H1 (cell line): ENCODE results near the gene MANBA. TPM values are rescaled to one million over a fixed set of nuclear protein-coding genes. Genes with fewer than 3 reads are reported as not detected.

Source experiments
- CTCF ChIA-PET: fragments of 300-600 bp; sonication (Branson Sonifier 250); formaldehyde crosslinking; loops from one replicate; lab custom pipeline; 2021; ENCODE audit not compliant: partially characterized antibody; lab: Charles Lee
- POLR2A ChIA-PET: fragments of 300-600 bp; sonication (Branson Sonifier 250); formaldehyde crosslinking; loops from one replicate; lab custom pipeline; 2021; ENCODE audit warnings: inconsistent platforms; ENCODE audit not compliant: partially characterized antibody; lab: Charles Lee
- DNase-seq, 2 experiments: peaks; one replicate each; pipeline versions ENCODE4 v3.0.0 to v3.0.0-alpha.2; 2010 to 2022; ENCODE audit warnings: low spot score in 2 of 2, low read depth in 1 of 2, mixed read lengths in 1 of 2
- FAIRE-seq: peaks from 2 replicates; lab custom pipeline; 2011; peaks lifted over from hg19 to GRCh38; lab: Jason Lieb, UNC
- H2AFZ ChIP-seq: 2 replicates; pipeline ENCODE4 v1.8.1; 2012; ENCODE audit warnings: low read length, inconsistent platforms
- H2AK5ac ChIP-seq: 2 replicates; pipeline ENCODE4 v1.6.1; 2013; ENCODE audit warnings: low read depth, low read length
- H2BK120ac ChIP-seq: replicated peaks from 2 replicates; pipeline ENCODE3; 2013; ENCODE audit warnings: low read depth, low read length, inconsistent platforms
- H2BK12ac ChIP-seq: 2 replicates; pipeline ENCODE4 v1.6.1; 2013; ENCODE audit warnings: low read depth, low read length
- H2BK15ac ChIP-seq: 2 replicates; pipeline ENCODE4 v1.6.1; 2013; ENCODE audit warnings: low read length
- H2BK20ac ChIP-seq: 2 replicates; pipeline ENCODE4 v1.6.1; 2013; ENCODE audit warnings: low read length
- H2BK5ac ChIP-seq: 2 replicates; pipeline ENCODE4 v1.6.1; 2013; ENCODE audit warnings: low read depth, low read length
- H3K14ac ChIP-seq: 2 replicates; pipeline ENCODE4 v1.6.1; 2013; ENCODE audit warnings: inconsistent platforms; ENCODE audit not compliant: insufficient read length
- H3K18ac ChIP-seq: 2 replicates; pipeline ENCODE4 v1.6.1; 2013; ENCODE audit warnings: low read length; ENCODE audit errors: extremely low read depth
- H3K23ac ChIP-seq: 2 replicates; pipeline ENCODE4 v1.6.1; 2013; ENCODE audit warnings: inconsistent platforms; ENCODE audit not compliant: insufficient read length
- H3K23me2 ChIP-seq: 2 replicates; pipeline ENCODE4 v1.6.1; 2013; ENCODE audit warnings: low read depth, low read length
- H3K27ac ChIP-seq: 2 replicates; pipeline ENCODE4 v1.6.1; 2011; ENCODE audit warnings: low read depth, low read length, inconsistent platforms
- H3K27me3 ChIP-seq, 4 experiments: replicated peaks in 1 of 4; 1 replicate in 1 of 4; 2 replicates in 3 of 4; pipeline versions ENCODE4 v1.6.1 to v1.8.1; 2011 to 2013; ENCODE audit warnings: low read length in 3 of 4, mild to moderate bottlenecking in 3 of 4, inconsistent platforms in 2 of 4, mixed read lengths in 2 of 4, moderate library complexity in 1 of 4; ENCODE audit not compliant: control insufficient read depth in 3 of 4, insufficient read depth in 3 of 4; ENCODE audit errors: extremely low read depth in 1 of 4
- H3K36me3 ChIP-seq, 4 experiments: 2 replicates each; pipeline versions ENCODE4 v1.6.1 to v1.8.1; 2011 to 2013; ENCODE audit warnings: mild to moderate bottlenecking in 4 of 4, low read length in 3 of 4, moderate library complexity in 2 of 4, control low read depth in 1 of 4, inconsistent platforms in 1 of 4; ENCODE audit not compliant: insufficient read depth in 4 of 4, control insufficient read depth in 2 of 4
- H3K4ac ChIP-seq: replicated peaks from 2 replicates; pipeline ENCODE3; 2013; ENCODE audit warnings: low read length, low read depth, mixed read lengths, inconsistent platforms; ENCODE audit not compliant: insufficient read length
- H3K4me1 ChIP-seq, 4 experiments: replicated peaks in 1 of 4; 1 replicate in 1 of 4; 2 replicates in 3 of 4; pipeline versions ENCODE4 v1.6.1 to v1.8.1; 2011 to 2013; ENCODE audit warnings: low read length in 3 of 4, inconsistent platforms in 2 of 4, mixed read lengths in 1 of 4; ENCODE audit not compliant: insufficient read depth in 4 of 4, control insufficient read depth in 3 of 4
- H3K4me2 ChIP-seq, 2 experiments: 2 replicates each; pipeline versions ENCODE4 v1.6.1 to v1.8.1; 2011 to 2013; ENCODE audit warnings: low read depth in 2 of 2, low read length in 2 of 2, control low read depth in 1 of 2, inconsistent platforms in 1 of 2, mild to moderate bottlenecking in 1 of 2; ENCODE audit not compliant: insufficient read depth in 1 of 2
- H3K4me3 ChIP-seq, 4 experiments: fragments of 200-600, 300-600 bp in 1 of 4; sonication (generic), shearing (Covaris generic), sonication (Bioruptor Twin) in 1 of 4; 2 replicates each; pipeline versions ENCODE4 v1.5.1 to v1.8.1; 2011 to 2016; ENCODE audit warnings: low read length in 4 of 4, low read depth in 3 of 4, control low read depth in 2 of 4, inconsistent platforms in 2 of 4, mild to moderate bottlenecking in 2 of 4, mixed read lengths in 1 of 4, moderate library complexity in 1 of 4; ENCODE audit not compliant: insufficient read depth in 2 of 4; ENCODE audit errors: extremely low read depth in 1 of 4
- H3K56ac ChIP-seq: replicated peaks from 2 replicates; pipeline ENCODE3; 2013; ENCODE audit warnings: low read depth, mild to moderate bottlenecking, mixed read lengths, low read length, inconsistent platforms; ENCODE audit not compliant: insufficient read length
- H3K79me1 ChIP-seq: 2 replicates; pipeline ENCODE4 v1.6.1; 2013; ENCODE audit warnings: low read depth, low read length, control low read depth
- H3K79me2 ChIP-seq, 2 experiments: 2 replicates each; pipeline versions ENCODE4 v1.6.1 to v1.8.1; 2012 to 2013; ENCODE audit warnings: low read length in 2 of 2, mild to moderate bottlenecking in 2 of 2, inconsistent platforms in 1 of 2; ENCODE audit not compliant: insufficient read depth in 2 of 2, control insufficient read depth in 1 of 2
- H3K9ac ChIP-seq, 4 experiments: replicated peaks in 1 of 4; 1 replicate in 1 of 4; 2 replicates in 3 of 4; pipeline versions ENCODE4 v1.6.1 to v1.8.1; 2011 to 2013; ENCODE audit warnings: low read depth in 3 of 4, low read length in 3 of 4, control low read depth in 2 of 4, mild to moderate bottlenecking in 2 of 4, moderate library complexity in 2 of 4, inconsistent platforms in 1 of 4; ENCODE audit errors: extremely low read depth in 1 of 4
- H3K9me3 ChIP-seq, 2 experiments: 2 replicates each; pipeline versions ENCODE4 v1.6.1 to v1.8.1; 2012 to 2013; ENCODE audit warnings: mild to moderate bottlenecking in 2 of 2, moderate library complexity in 2 of 2, control low read depth in 1 of 2, inconsistent platforms in 1 of 2, low read depth in 1 of 2, low read length in 1 of 2, mixed read lengths in 1 of 2; ENCODE audit not compliant: insufficient read depth in 2 of 2
- H4K20me1 ChIP-seq, 2 experiments: replicated peaks in 1 of 2; 2 replicates each; pipeline versions ENCODE3 to v1.8.1; 2011 to 2013; ENCODE audit warnings: inconsistent platforms in 2 of 2, low read length in 2 of 2, mild to moderate bottlenecking in 1 of 2; ENCODE audit not compliant: insufficient read depth in 2 of 2, control insufficient read depth in 1 of 2
- H4K5ac ChIP-seq: 2 replicates; pipeline ENCODE4 v1.6.1; 2013; ENCODE audit warnings: low read length, low read depth, mixed read lengths, inconsistent platforms; ENCODE audit not compliant: insufficient read length
- H4K8ac ChIP-seq: 2 replicates; pipeline ENCODE4 v1.8.0; 2013; ENCODE audit warnings: mild to moderate bottlenecking, moderate library complexity, low read length, inconsistent platforms; ENCODE audit not compliant: insufficient read depth; ENCODE audit errors: extremely low read depth
- H4K91ac ChIP-seq: replicated peaks from 2 replicates; pipeline ENCODE3; 2013; ENCODE audit warnings: low read length, mixed read lengths, inconsistent platforms; ENCODE audit not compliant: insufficient read length
- BACH1 ChIP-seq: IDR thresholded peaks from 2 replicates; pipeline ENCODE4 v1.6.1; 2012; ENCODE audit warnings: low read length, improper control_type of control experiment
- CBX8 ChIP-seq: fragments of 300-800, 300-1000 bp; sonication (generic); IDR thresholded peaks from 2 replicates; pipeline ENCODE4 v1.7.1; 2016; ENCODE audit warnings: low read depth, low read length, borderline replicate concordance
- NANOG ChIP-seq: IDR thresholded peaks from 2 replicates; pipeline ENCODE4 v1.6.1; 2011; ENCODE audit warnings: low read length, low read depth, mild to moderate bottlenecking, inconsistent platforms; ENCODE audit not compliant: insufficient read depth, poor library complexity, severe bottlenecking
- SIX5 ChIP-seq: IDR thresholded peaks from 2 replicates; pipeline ENCODE4 v1.6.1; 2011; ENCODE audit warnings: mild to moderate bottlenecking, low read depth, low read length
- SUZ12 ChIP-seq: fragments of 200-600 bp; sonication (generic); IDR thresholded peaks from 2 replicates; pipeline ENCODE4 v1.6.1; 2012; ENCODE audit warnings: mild to moderate bottlenecking, inconsistent platforms, low read length, moderate library complexity, mixed read lengths
- WGBS, 2 experiments: shearing (Covaris generic) in 1 of 2; methylation state at CpG; one replicate each; pipeline versions ENCODE4 v1.1.6 to v1.1.7; 2013 to 2015; ENCODE audit warnings: low lambda C conversion rate in 2 of 2, mixed read lengths in 2 of 2, inconsistent platforms in 1 of 2, low coverage in 1 of 2, missing lambda C conversion rate in 1 of 2; ENCODE audit not compliant: insufficient replicate concordance in 2 of 2, insufficient coverage in 1 of 2, insufficient read length in 1 of 2; ENCODE audit errors: extremely low coverage in 1 of 2, missing lambda C conversion rate in 1 of 2; 5-methylcytosine and 5-hydroxymethylcytosine counted together
- polyA plus RNA-seq, 7 experiments: library from polyadenylated mRNA; depleted of rRNA in 3 of 7; stranded (reverse) in 5 of 7; unstranded in 2 of 7; fragments of >200 nt in 5 of 7; fragments of 200-250 nt in 2 of 7; gene quantifications; 1 replicate in 5 of 7; 2 replicates in 1 of 7; 4 replicates in 1 of 7; pipeline versions ENCODE4 v1.2.1 to v1.2.3, GENCODE V29; 2011 to 2013; ENCODE audit warnings: missing spikeins in 2 of 7, mixed read lengths in 2 of 7
- total RNA-seq: library from RNA; stranded (reverse); fragmentation: NEBNext Ultra II Directional; extraction: Animal tissue kit (Norgen Biotek cat#: 25700); gene quantifications from 2 replicates; pipeline ENCODE4 v1.2.1, GENCODE V29; 2021

The MANBA gene
- total and polyA plus RNA-seq, 2 of the 8 experiments (the other 6 are each of a cell fraction or from before 2014, with no cell fraction given): 22.9 to 27.8 TPM

GRCh38 chr4:102778720-102779119 is 18.0 kb upstream of the MANBA start:
- no peak overlapping the region for H2BK5ac ChIP-seq
- H3K23me2 ChIP-seq: no peaks in the 10 kb centered on the region
- H3K79me1 ChIP-seq: no peaks in the 10 kb centered on the region
- no peak overlapping the region for H3K23ac ChIP-seq
- no peak overlapping the region for H3K9ac ChIP-seq
- H2AFZ ChIP-seq: peak overlapping the region; percentile 54
- POLR2A ChIA-PET: interaction anchor here (0.8 to 4.7 kb wide), 4 partner anchors 12 to 49 kb away, joined by 4 to 31 read pairs (median 7); partner anchors contain the start of gene UBE2D3
- no peak overlapping the region for H3K14ac ChIP-seq
- no peak overlapping the region for H2BK120ac ChIP-seq
- H4K20me1 ChIP-seq: no peaks in the 10 kb centered on the region
- H2BK20ac ChIP-seq: no peak overlapping the region
- no peak overlapping the region for H3K4ac ChIP-seq
- H3K9me3 ChIP-seq: no peaks in the 10 kb centered on the region
- H3K27ac ChIP-seq: no peak overlapping the region
- H4K5ac ChIP-seq: no peak overlapping the region
- WGBS, 2 experiments: 85% methylated on average over 7 of the region's 7 CpGs; no CpG with 5 or more reads in 1 of the 2 experiments
- H3K27me3 ChIP-seq: no peaks in the 10 kb centered on the region
- no peak overlapping the region for H3K56ac ChIP-seq
- no peak overlapping the region for H2AK5ac ChIP-seq
- H2BK12ac ChIP-seq: no peak overlapping the region
- H3K18ac ChIP-seq: no peak overlapping the region
- no peaks in the 10 kb centered on the region for H3K36me3 ChIP-seq
- no peak overlapping the region for H4K91ac ChIP-seq
- H3K4me1 ChIP-seq: no peaks in the 10 kb centered on the region
- H4K8ac ChIP-seq: no peak overlapping the region
- no peak overlapping the region for H3K4me2 ChIP-seq
- TF ChIP-seq SUZ12: no peak
- TF ChIP-seq CBX8: no peak
- TF ChIP-seq NANOG: no peak
- TF ChIP-seq SIX5: no peak
- no peak for TF ChIP-seq BACH1
- TF ChIP-seq, all 59 proteins: peak for 0
- H3K4me3 ChIP-seq: no peak overlapping the region
- no peak for FAIRE-seq
- no peaks in the 10 kb centered on the region for H3K79me2 ChIP-seq
- H2BK15ac ChIP-seq: no peak overlapping the region
- no peak for DNase-seq
- CTCF ChIA-PET: no interaction called here
